HG03439 (cell line): ENCODE measurements around the gene ADRA2A.

Experiments used
- ATAC-seq: cut with Tn5 transposase; IDR thresholded peaks from one replicate; pipeline ENCODE4 v1.9.1; 2021; ENCODE audit warnings: mild to moderate bottlenecking, moderate library complexity; ENCODE audit not compliant: unreplicated experiment

The ADRA2A gene

GRCh38 chr10:111083222-111084095 lies 6.6 kb downstream of the ADRA2A start:
- no peak for ATAC-seq

GRCh38 chr10:111084366-111085255 lies 7.8 kb downstream of the ADRA2A start:
- ATAC-seq: no peak

DNA sequence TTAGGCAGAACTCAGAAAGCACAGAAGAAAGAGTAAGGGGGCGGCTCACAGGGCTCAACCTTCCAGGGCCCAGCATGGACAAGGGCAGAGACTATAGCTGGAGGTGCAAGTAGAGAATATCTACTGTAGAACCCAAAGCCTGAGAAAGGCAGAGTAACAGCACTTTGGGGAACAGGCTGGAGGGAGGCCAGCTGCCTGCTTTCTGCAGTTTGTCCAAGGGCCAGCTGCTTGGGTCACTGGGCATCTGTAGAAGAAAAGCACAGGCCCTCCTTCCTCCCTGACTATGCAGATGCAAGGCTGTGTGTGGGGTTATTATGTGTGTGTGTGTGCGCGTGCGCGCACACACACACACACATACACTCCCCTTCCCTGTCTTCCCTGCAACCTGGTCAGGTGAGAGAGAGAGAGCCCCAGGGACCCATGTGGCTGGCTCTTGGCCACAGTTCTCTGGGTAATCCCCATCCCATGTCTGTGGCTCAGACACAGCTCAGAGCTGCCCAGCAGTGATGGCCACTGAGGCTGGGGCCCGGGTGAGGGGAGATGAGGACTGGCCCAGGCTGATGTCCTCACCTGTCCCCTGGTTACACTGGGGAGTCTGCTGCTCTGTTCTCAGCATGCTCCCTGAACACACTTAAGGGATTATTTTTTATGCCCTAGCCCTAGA lies 9.0 kb downstream of the ADRA2A start:
- no peak for ATAC-seq

DNA sequence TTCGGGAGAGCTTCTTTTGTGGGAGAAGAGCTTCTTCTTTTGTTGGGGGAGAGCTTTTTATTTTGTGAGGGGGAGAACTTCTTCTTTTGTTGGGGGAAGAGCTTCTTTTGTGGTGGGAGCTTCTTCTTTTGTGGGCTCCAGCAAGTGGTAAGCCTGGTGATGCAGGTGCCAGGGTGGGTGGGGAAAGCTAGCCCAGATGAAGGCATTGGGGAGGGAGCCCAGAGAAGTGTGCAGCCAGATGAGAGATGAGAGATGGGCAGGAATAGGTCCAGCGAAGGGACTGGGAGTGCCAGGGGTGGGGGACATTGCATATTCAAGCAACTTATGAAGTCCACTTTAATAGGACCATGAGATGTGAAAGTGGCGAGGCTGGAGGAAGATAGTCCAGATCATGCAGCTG lies 9.7 kb downstream of the ADRA2A start:
- no peak for ATAC-seq

GRCh38 chr10:111087331-111087756 lies 10.5 kb downstream of the ADRA2A start:
- no peak for ATAC-seq

DNA sequence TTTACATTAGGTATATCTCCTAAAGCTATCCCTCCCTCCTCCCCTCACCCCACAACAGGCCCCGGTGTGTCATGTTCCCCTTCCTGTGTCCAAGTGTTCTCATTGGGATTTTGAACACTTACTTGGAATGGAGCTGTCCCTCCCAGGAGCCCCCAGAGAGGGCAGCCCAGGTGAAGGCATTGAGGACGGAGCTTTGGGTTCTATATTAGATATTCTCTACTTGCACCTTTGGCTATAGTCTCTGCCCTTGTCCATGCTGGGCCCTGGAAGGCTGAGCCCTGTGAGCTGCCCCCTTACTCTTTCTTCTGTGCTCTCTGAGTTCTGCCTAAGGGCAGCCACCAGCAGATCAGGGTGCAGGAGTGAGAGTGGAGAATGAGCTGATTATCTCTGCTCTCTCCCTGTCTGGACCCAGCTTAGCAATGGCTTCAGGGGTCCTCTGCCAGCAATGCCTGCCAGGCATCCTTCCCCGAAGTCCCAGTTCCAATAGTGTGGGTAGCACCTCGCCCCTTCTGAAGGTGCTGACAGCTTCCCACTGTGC lies 11.2 kb downstream of the ADRA2A start:
- ATAC-seq: no peak

DNA sequence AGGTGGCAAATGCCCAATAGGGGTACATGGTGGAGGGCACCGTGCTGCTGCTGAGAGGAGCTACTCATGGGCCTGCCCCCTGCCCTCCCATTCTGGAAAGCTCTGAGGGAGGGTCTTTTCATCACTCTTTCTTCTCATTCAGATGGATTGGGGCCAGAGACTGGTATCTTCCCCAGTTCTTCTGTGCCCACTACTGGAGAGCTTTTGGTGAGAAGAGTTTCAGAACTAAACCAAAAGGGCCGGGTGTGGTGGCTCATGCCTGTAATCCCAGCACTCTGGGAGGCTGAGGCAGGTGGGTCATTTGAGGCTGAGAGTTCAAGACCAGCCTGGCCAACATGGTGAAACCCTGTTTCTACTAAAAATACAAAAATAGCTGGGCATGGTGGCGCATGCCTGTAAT lies 12.5 kb downstream of the ADRA2A start:
- ATAC-seq: no peak

GRCh38 chr10:111091833-111092232 lies 15.0 kb downstream of the ADRA2A start:
- no peak for ATAC-seq

DNA sequence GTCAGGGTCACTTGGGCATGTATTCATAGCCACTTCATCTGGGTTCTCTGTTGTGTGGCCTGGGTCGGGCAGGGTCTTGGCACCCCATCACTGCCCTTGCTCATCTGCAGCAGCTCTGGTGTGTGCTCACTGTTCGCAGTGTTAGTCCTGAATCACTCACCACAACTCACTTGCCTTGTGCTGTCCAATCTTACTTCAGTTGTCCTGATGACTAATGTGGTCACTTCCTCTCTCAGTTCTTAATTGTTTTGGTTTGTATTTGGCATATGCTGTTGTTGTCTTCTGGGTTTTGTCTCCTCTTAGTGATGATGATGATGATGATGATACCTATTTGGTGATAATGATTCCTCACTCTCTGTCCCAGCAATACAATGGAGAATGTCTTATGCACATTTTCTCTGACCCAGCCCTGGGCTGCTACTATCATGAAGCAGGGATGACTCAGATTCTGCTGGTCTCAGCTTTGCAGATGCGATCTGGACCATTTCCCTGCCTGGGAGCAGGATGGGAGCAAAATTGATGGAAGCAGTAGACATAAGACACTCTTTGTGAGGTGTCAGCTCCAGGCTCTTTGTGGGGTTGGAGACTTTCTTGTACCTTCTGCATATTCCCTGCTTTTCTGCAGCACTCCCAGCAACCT lies 17.0 kb downstream of the ADRA2A start:
- ATAC-seq: no peak

GRCh38 chr10:111098679-111099437 lies 22.0 kb downstream of the ADRA2A start:
- ATAC-seq: no peak

GRCh38 chr10:111100198-111100597 lies 23.4 kb downstream of the ADRA2A start:
- no peak for ATAC-seq

GRCh38 chr10:111101796-111102195 lies 25.0 kb downstream of the ADRA2A start:
- no peak for ATAC-seq

GRCh38 chr10:111102359-111102837 lies 25.6 kb downstream of the ADRA2A start:
- no peak for ATAC-seq

GRCh38 chr10:111103196-111103840 lies 26.5 kb downstream of the ADRA2A start:
- ATAC-seq: no peak

DNA sequence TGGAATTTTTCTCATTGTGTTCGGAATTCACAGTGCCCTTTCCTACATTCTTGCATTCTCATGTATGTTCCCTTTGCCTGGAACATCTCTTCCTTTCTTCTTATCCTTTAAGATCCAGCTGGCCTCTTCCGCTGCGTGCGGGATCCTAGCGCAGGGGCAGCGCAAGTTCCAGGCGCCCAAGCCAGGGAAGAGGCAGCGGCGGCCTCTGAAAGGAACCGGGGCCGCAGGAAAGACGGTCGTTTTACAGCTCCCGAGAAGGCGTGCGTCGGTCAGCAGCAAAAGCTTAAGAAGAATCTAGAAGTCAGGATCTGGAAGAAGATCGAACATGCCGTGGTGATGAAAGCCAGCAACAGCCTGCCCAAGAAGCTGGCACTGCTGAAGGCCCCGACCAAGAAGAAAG lies 28.0 kb downstream of the ADRA2A start:
- no peak for ATAC-seq

- no peak for ATAC-seq
Observed at GRCh38 chr10:111106081-111106480, 29.3 kb downstream of the ADRA2A start.

- no peak for ATAC-seq
Observed at GRCh38 chr10:111107023-111107422, 30.2 kb downstream of the ADRA2A start.

DNA sequence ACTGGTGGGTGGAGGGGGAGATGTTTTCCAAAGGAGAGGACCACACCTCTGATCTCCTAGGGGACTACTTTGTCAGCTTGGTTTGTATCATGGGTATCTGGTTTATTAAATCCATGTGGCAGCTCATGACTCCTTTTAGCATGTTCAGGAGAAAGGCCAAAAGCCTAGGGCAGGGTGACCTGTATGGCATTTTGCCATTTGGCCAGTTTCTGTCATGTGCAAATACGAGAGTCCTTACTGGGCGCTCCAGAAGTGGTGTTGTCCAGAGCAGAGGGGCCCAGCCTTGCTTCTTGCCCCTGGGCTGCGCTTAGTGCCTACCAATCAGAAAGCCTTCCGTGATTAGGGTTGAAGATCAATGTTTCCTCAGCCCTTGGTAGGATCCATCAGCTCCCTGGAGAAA lies 31.0 kb downstream of the ADRA2A start:
- ATAC-seq: no peak

GRCh38 chr10:111108441-111108840 lies 31.6 kb downstream of the ADRA2A start:
- ATAC-seq: no peak
